GM13977 (cell line): ENCODE measurements around the gene GMIP.

Source experiments
- DNase-seq: peaks from one replicate; pipeline ENCODE4 v3.0.0; 2012; ENCODE audit warnings: low spot score
- CTCF ChIP-seq: IDR thresholded peaks from 2 replicates; pipeline ENCODE4 v1.5.1; 2012; ENCODE audit warnings: mild to moderate bottlenecking, control low read depth; ENCODE audit not compliant: insufficient read depth; ENCODE audit errors: extremely low read depth, missing control alignments
- in situ Hi-C: fragments of 300-500 bp; cut with MboI; formaldehyde crosslinking; loops from one replicate; pipeline ENCODE4 v1.12.0; 2022; ENCODE audit warnings: low sequenced_read_pairs, low pct_unique_long_range_greater_than_20kb, mixed read lengths, inconsistent platforms; ENCODE audit not compliant: unreplicated experiment

The GMIP gene

GRCh38 chr19:19652482-19653295, 9.2 kb upstream of the GMIP start:
- TF ChIP-seq CTCF: no peak
- no peak for DNase-seq
- in situ Hi-C loops: no loop called here

- in situ Hi-C loops: no loop called here
- no peak for TF ChIP-seq CTCF
Observed at GRCh38 chr19:19651076-19651475, 7.6 kb upstream of the GMIP start.

GRCh38 chr19:19650331-19650730, 6.9 kb upstream of the GMIP start:
- DNase-seq: no peak
- TF ChIP-seq CTCF: no peak
- in situ Hi-C loops: no loop called here

More at GRCh38 chr19:19651076-19651475, 7.6 kb upstream of the GMIP start:
- no peak for DNase-seq

GRCh38 chr19:19649580-19649995, 6.1 kb upstream of the GMIP start:
- no peak for TF ChIP-seq CTCF
- in situ Hi-C loops: loop anchor here (10.0 kb wide), 1 partner anchor 125 kb away; the partner anchor contains the start of gene YJEFN3
- DNase-seq: no peak

- no peak for TF ChIP-seq CTCF
- in situ Hi-C loops: loop anchor here (10.0 kb wide), 1 partner anchor 124 kb away; the partner anchor contains the start of gene YJEFN3
- no peak for DNase-seq
Observed at GRCh38 chr19:19649155-19649554, 5.7 kb upstream of the GMIP start.

GRCh38 chr19:19647037-19647835, 3.8 kb upstream of the GMIP start:
- no peak for DNase-seq
- in situ Hi-C loops: loop anchor here (10.0 kb wide), 1 partner anchor 122 kb away; the partner anchor contains the start of gene YJEFN3
- no peak for TF ChIP-seq CTCF
